Heart left ventricle (tissue), 13 donors: Measurements from ENCODE around the gene TNFSF4.

Source experiments
- POLR2A ChIP-seq, 2 donors: fragments of 450-650 bp; IDR thresholded peaks; one replicate each; pipeline ENCODE4 v1.6.1; 2017; ENCODE audit warnings: antibody characterized with exemption in 2 of 2, mild to moderate bottlenecking in 2 of 2, moderate library complexity in 2 of 2
- TF ChIP-seq, protein P1 (sequence below), 12 donors: fragments of 200-600 bp; sonication (generic) in 4 of 12; IDR thresholded peaks; one replicate each; pipeline versions ENCODE4 v1.5.0 to v1.8.0; 2018 to 2022; ENCODE audit warnings: antibody characterized with exemption in 12 of 12, mild to moderate bottlenecking in 5 of 12
- donor health status: ischemic (EF 13 %, LVEDD 7.1; RV severe dilation, severe dysfunction).
- donor health status: DM: no; HTN: yes; CAD: no.
- donor health status: DM: no; HTN: no; CAD: no.
- donor health status: ischemic (EF 25% LVEDD 6.9; RV normal size, moderate dysfunction).
- donor health status: ischemic (EF 25% LVEDD 5.7; RV mildly dilated, moderate dysfunction).
- donor health status: ischemic (EF 35%, LVEDD 5.7; RV mildly dilated, moderate dysfunction).
- donor health status: nonischemic (EF 11% LVEDD 7.7; RV severe dilation, severe dysfunction).
- donor health status: DM: yes; HTN: yes; CAD: no.
- donor health status: PGD.
- donor health status: ischemic (EF 29% LVEDD 5.4; RV normal size, mild dysfunction).
- donor health status: nonischemic (EF 23%, LVEDD 6.1; RV moderate dilation, normal function).

DNA sequence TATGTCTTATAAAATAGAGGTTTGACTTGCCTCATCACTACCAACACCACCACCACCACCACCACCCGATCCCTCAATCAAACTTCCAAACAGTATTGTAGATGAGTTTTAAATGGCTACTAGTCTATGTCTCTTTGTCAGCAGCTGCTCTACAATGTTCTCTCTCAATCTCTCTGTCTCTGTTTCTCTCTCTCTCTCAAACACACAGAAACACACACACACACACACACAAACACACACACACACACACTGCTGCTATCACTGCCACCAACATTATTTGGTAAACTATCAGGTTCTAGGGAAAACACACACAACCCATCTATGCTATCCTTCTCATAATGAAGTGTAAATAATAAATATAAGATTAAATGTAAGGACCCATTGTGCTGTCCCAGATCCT lies 2.4 kb downstream of the TNFSF4 start:
- TF ChIP-seq POLR2A (IDR thresholded peaks at IDR 0.05), result no peak
- TF ChIP-seq, protein P1, sequence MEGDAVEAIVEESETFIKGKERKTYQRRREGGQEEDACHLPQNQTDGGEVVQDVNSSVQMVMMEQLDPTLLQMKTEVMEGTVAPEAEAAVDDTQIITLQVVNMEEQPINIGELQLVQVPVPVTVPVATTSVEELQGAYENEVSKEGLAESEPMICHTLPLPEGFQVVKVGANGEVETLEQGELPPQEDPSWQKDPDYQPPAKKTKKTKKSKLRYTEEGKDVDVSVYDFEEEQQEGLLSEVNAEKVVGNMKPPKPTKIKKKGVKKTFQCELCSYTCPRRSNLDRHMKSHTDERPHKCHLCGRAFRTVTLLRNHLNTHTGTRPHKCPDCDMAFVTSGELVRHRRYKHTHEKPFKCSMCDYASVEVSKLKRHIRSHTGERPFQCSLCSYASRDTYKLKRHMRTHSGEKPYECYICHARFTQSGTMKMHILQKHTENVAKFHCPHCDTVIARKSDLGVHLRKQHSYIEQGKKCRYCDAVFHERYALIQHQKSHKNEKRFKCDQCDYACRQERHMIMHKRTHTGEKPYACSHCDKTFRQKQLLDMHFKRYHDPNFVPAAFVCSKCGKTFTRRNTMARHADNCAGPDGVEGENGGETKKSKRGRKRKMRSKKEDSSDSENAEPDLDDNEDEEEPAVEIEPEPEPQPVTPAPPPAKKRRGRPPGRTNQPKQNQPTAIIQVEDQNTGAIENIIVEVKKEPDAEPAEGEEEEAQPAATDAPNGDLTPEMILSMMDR (IDR thresholded peaks at IDR 0.05), result no peak
